DOHH2 (cell line): Measurements from ENCODE around the gene CENPP.

ENCODE experiments used
- EZH2phosphoT487 ChIP-seq: fragments of 200-600 bp; sonication (generic); IDR thresholded peaks from 2 replicates; pipeline ENCODE4 v1.6.1; 2017; ENCODE audit warnings: borderline replicate concordance, mild to moderate bottlenecking, antibody characterized with exemption, low read length, moderate library complexity, mixed read lengths
- TF ChIP-seq, protein P1 (sequence below): fragments of 200-600 bp; sonication (generic); IDR thresholded peaks from one replicate; pipeline ENCODE4 v1.5.1; 2014; ENCODE audit warnings: antibody characterized with exemption, mild to moderate bottlenecking, low read depth, low read length; ENCODE audit not compliant: poor library complexity, severe bottlenecking

DNA sequence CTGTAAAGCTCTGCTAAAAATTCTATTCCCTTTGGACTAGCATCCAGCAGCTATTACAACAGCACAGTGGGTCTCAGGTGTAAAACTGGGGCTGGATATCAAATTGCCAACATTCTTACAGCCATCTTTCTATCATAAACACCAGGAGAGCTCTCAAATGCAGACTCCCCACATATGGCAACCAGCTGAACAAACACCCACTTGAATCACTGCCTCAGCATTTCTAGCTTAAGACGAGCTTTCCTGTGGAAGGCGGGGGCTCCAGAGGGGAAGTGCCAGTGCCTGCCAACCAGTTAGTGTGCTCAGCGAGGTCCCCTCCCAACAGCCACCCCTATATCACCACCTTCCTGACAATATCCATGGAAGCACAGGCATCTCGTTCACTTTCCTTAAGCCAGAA is 282.0 kb downstream of the CENPP start:
- no peak for TF ChIP-seq EZH2phosphoT487
- TF ChIP-seq, protein P1, sequence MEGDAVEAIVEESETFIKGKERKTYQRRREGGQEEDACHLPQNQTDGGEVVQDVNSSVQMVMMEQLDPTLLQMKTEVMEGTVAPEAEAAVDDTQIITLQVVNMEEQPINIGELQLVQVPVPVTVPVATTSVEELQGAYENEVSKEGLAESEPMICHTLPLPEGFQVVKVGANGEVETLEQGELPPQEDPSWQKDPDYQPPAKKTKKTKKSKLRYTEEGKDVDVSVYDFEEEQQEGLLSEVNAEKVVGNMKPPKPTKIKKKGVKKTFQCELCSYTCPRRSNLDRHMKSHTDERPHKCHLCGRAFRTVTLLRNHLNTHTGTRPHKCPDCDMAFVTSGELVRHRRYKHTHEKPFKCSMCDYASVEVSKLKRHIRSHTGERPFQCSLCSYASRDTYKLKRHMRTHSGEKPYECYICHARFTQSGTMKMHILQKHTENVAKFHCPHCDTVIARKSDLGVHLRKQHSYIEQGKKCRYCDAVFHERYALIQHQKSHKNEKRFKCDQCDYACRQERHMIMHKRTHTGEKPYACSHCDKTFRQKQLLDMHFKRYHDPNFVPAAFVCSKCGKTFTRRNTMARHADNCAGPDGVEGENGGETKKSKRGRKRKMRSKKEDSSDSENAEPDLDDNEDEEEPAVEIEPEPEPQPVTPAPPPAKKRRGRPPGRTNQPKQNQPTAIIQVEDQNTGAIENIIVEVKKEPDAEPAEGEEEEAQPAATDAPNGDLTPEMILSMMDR: no peak
